ENCODE measurements around the gene TOX2. TPM values are rescaled to one million over a fixed set of nuclear protein-coding genes. Genes with fewer than 3 reads are reported as not detected.

The TOX2 gene
- total and polyA plus RNA-seq, 2 of the 4 experiments (the other 2 are of a cell fraction), result 1.3 to 17.5 TPM

DNA sequence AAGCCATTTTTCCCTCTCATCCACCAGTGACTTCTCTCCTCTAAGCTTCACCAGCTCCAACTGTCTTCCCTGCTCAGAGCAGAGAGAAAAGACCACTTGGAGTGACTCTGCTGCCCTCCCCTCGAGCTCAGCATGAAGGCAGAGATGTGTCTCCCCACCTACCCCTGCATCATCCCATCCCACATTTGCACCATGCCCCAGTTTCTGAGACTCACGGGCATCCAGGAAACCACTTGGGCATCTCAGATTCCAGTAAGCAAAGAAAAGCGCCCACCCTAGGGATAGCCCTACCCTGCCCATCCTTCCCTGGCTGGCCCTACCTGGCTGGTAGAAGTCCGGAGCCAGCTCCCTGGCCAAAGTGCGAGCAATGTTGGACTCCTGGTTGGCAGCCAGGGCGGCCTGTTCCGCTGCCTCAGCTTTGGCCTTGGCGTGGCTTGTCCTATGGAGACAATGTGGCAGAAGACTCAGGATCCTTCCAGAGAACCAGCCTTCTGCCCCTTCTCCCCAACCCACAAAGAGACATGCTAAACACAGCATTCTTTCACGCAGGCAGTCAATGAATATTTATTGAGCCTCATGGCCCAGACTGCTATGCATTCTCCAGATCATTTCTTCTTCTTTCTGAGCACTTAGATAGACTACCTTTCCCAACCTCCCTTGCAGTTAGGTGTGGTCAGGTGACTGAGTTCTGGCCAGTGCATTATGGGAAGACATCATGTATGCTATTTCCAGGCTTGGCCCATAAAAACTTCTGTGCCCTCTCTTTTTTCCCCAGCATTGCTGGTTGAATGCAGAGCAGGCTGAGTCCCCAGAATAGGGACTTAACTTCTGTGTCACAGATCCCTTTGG, 203.8 kb downstream of the TOX2 start:
- intact Hi-C loops (cut with micrococcal nuclease) (loop anchor here (5.0 kb wide), 2 partner anchors 269 to 344 kb away; no protein-coding TSS in a partner anchor), dilution Hi-C loops (cut with HindIII; ENCODE audit: low sequenced_read_pairs, unreplicated experiment) (no loop called here), in situ Hi-C loops (cut with MboI; ENCODE audit: low sequenced_read_pairs) (loop anchor here (5.0 kb wide), 2 partner anchors 69 to 194 kb away; partner anchors contain the start of genes FITM2 and JPH2)
- Histone ChIP-seq H4K20me1 (ENCODE audit: insufficient read depth, low read length) (no peaks in the 10 kb centered on the region), H3K9me1 (ENCODE audit: insufficient read depth, low read length) (no peaks in the 10 kb centered on the region), H3K79me1 (ENCODE audit: low read depth in 1 of 2, low read length in 2 of 2) (peaks cover 0 to under 1% of the 10 kb centered on the region in 2 experiments; a peak in 1 of 4 replicates), H2AK5ac (ENCODE audit: low read depth, low read length) (no peak overlapping the region), H4K5ac (ENCODE audit: low read depth, low read length) (no peak overlapping the region), H3K14ac (replicated peaks; ENCODE audit: low read depth, low read length) (no peak overlapping the region), H3K36me3 (ENCODE audit: control insufficient read depth, insufficient read depth, low read length) (no peaks in the 10 kb centered on the region), H3K27ac (ENCODE audit: insufficient read depth, low read length) (no peak overlapping the region), H3K23ac (ENCODE audit: low read depth, low read length) (no peak overlapping the region), H3K56ac (ENCODE audit: extremely low read depth, insufficient read depth, low read length) (no peak overlapping the region), H2BK120ac (ENCODE audit: low read depth, low read length) (no peak overlapping the region), H4K8ac (ENCODE audit: low read depth in 2 of 2, low read length in 2 of 2) (no peak overlapping the region), H2BK20ac (ENCODE audit: low read depth, low read length) (no peak overlapping the region), H4K91ac (ENCODE audit: insufficient read depth, low read depth, low read length) (no peak overlapping the region), H3K4me1 (ENCODE audit: control insufficient read depth, insufficient read depth, low read length) (peaks cover 1% of the 10 kb centered on the region; the same call in 1 of the 2 replicates), H2AFZ (replicated peaks; ENCODE audit: low read length, poor library complexity) (peak overlapping the region; percentile 6), H3K4ac (ENCODE audit: low read depth, low read length) (no peak overlapping the region), H2AK9ac (replicated peaks; ENCODE audit: low read depth, low read length, poor library complexity) (no peak overlapping the region), H3K9ac (ENCODE audit: low read depth, low read length) (no peak overlapping the region), H3K9me3 (ENCODE audit: control insufficient read depth, insufficient read depth, low read length) (no peaks in the 10 kb centered on the region), H2BK15ac (ENCODE audit: low read depth, low read length) (no peak overlapping the region), H2BK5ac (ENCODE audit: low read depth, low read length, poor library complexity, severe bottlenecking) (no peak overlapping the region), H3K4me3 (ENCODE audit: insufficient read depth, low read depth, low read length) (no peak overlapping the region), H3K4me2 (ENCODE audit: low read depth, low read length) (no peak overlapping the region), H3K18ac (ENCODE audit: low read depth, low read length) (no peak overlapping the region), H3K27me3 (ENCODE audit: control insufficient read depth, insufficient read depth, low read length) (peaks cover 11% of the 10 kb centered on the region)
- no TSS peak for BruUV-seq (replicated peaks)
- DNase-seq (no peak), ATAC-seq (ENCODE audit: low read depth) (no peak)
- CTCF ChIA-PET, result interaction anchor here (1.0 to 5.6 kb wide), 2 partner anchors 71 to 192 kb away, joined by 3 to 67 read pairs; partner anchors contain the start of genes FITM2 and JPH2
- TF ChIP-seq, protein P1, sequence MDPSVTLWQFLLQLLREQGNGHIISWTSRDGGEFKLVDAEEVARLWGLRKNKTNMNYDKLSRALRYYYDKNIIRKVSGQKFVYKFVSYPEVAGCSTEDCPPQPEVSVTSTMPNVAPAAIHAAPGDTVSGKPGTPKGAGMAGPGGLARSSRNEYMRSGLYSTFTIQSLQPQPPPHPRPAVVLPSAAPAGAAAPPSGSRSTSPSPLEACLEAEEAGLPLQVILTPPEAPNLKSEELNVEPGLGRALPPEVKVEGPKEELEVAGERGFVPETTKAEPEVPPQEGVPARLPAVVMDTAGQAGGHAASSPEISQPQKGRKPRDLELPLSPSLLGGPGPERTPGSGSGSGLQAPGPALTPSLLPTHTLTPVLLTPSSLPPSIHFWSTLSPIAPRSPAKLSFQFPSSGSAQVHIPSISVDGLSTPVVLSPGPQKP (IDR thresholded peaks at IDR 0.05; ENCODE audit: borderline replicate concordance, low read depth, low read length), result no peak
- TF ChIP-seq MAFK (IDR thresholded peaks at IDR 0.05; ENCODE audit: low read depth, low read length), result no peak
- no peak for TF ChIP-seq MAZ (IDR thresholded peaks at IDR 0.05; ENCODE audit: borderline replicate concordance, low read depth, low read length)
- no peak for TF ChIP-seq POLR2A (IDR thresholded peaks at IDR 0.05; ENCODE audit: low read depth, low read length)
- no peak for TF ChIP-seq RCOR1 (IDR thresholded peaks at IDR 0.05; ENCODE audit: insufficient replicate concordance, low read length)
- no peak for TF ChIP-seq FOS (IDR thresholded peaks at IDR 0.05; ENCODE audit: low read depth, low read length)
- TF ChIP-seq CHD1 (IDR thresholded peaks at IDR 0.05; ENCODE audit: low read depth, low read length), result no peak
- no peak for TF ChIP-seq BHLHE40 (IDR thresholded peaks at IDR 0.05; ENCODE audit: low read depth, low read length)
- no peak for TF ChIP-seq NFE2L2 (IDR thresholded peaks at IDR 0.05; ENCODE audit: low read depth, low read length)
- 93% methylated on average over 3 of the region's 9 CpGs; no CpG with 5 or more reads in 1 of the 2 experiments for WGBS, 2 experiments (ENCODE audit: extremely low coverage in 2 of 2, insufficient read length in 1 of 2)
- POLR2A ChIA-PET (ENCODE audit: unreplicated experiment), result no interaction called here

Data from IMR-90 (cell line).